Activated CD4-positive, alpha-beta T cell treated with anti-CD3 and anti-CD28 coated beads for 4 hours (primary cell): ENCODE measurements around the gene AGRP.
A peak's percentile ranks its signal among the peaks of the same experiment; 100 is the strongest.
"Not testable (repeated sequence)": the region's sequence is repeated elsewhere in the genome, so short reads cannot be mapped to it uniquely, and the experiment has no call there.

Source experiments
- DNase-seq, 2 donors: peaks; one replicate each; pipeline ENCODE4 v3.0.0-alpha.2; 2020

AGRP gene

GRCh38 chr16:67504031-67505021 is 21.0 kb upstream of the AGRP start:
- peak; percentile 26 to 35 for DNase-seq

- DNase-seq = no peak
Observed at GRCh38 chr16:67499106-67499505, 15.8 kb upstream of the AGRP start.

GRCh38 chr16:67490335-67491096 is 7.2 kb upstream of the AGRP start:
- DNase-seq = no peak

GRCh38 chr16:67489401-67490083 is 6.2 kb upstream of the AGRP start:
- DNase-seq = no peak

GRCh38 chr16:67487561-67487960 is 4.2 kb upstream of the AGRP start:
- DNase-seq = not testable (repeated sequence)

GRCh38 chr16:67486805-67487204 is 3.5 kb upstream of the AGRP start:
- no peak for DNase-seq

GRCh38 chr16:67483731-67484525 is 581 bp upstream of the AGRP start:
- DNase-seq = no peak

- DNase-seq = no peak
Observed at GRCh38 chr16:67482233-67482924, 968 bp downstream of the AGRP start.

GRCh38 chr16:67481561-67482232 is 1.6 kb downstream of the AGRP start:
- DNase-seq = peak in 1 of 2 donors; percentile 36

GRCh38 chr16:67480833-67481560 is 2.4 kb downstream of the AGRP start, which contains the start of gene ATP6V0D1:
Gene ATP6V0D1 (minus strand): TSS chr16:67481157. CDS start chr16:67481086, 71 bp downstream.
- peak; percentile 97 to 98 for DNase-seq

- DNase-seq = no peak
Observed at GRCh38 chr16:67477960-67478554, 5.3 kb downstream of the AGRP start.

GRCh38 chr16:67474551-67475455 is 8.5 kb downstream of the AGRP start:
- DNase-seq = no peak

- DNase-seq = no peak
Observed at GRCh38 chr16:67471758-67472384, 11.5 kb downstream of the AGRP start.

GRCh38 chr16:67470359-67470758 is 13.0 kb downstream of the AGRP start:
- DNase-seq = no peak

GRCh38 chr16:67468731-67469130 is 14.6 kb downstream of the AGRP start:
- no peak for DNase-seq

- no peak for DNase-seq
Observed at GRCh38 chr16:67466581-67466980, 16.8 kb downstream of the AGRP start.

- no peak for DNase-seq
Observed at GRCh38 chr16:67464565-67464964, 18.8 kb downstream of the AGRP start.

- DNase-seq = no peak
Observed at GRCh38 chr16:67463691-67464090, 19.7 kb downstream of the AGRP start.
